Stimulated activated CD4-positive, alpha-beta T cell treated with anti-CD3 and anti-CD28 coated beads, Interleukin-15, amount 100 ng/mL, for 24 hours (primary cell): ENCODE results near the gene MGAT4B.
"Not testable (repeated sequence)": the region's sequence is repeated elsewhere in the genome, so short reads cannot be mapped to it uniquely, and the experiment has no call there.

ENCODE experiments used
- DNase-seq: peaks from one replicate; pipeline ENCODE4 v3.0.0-alpha.2; 2020

The MGAT4B gene

DNA sequence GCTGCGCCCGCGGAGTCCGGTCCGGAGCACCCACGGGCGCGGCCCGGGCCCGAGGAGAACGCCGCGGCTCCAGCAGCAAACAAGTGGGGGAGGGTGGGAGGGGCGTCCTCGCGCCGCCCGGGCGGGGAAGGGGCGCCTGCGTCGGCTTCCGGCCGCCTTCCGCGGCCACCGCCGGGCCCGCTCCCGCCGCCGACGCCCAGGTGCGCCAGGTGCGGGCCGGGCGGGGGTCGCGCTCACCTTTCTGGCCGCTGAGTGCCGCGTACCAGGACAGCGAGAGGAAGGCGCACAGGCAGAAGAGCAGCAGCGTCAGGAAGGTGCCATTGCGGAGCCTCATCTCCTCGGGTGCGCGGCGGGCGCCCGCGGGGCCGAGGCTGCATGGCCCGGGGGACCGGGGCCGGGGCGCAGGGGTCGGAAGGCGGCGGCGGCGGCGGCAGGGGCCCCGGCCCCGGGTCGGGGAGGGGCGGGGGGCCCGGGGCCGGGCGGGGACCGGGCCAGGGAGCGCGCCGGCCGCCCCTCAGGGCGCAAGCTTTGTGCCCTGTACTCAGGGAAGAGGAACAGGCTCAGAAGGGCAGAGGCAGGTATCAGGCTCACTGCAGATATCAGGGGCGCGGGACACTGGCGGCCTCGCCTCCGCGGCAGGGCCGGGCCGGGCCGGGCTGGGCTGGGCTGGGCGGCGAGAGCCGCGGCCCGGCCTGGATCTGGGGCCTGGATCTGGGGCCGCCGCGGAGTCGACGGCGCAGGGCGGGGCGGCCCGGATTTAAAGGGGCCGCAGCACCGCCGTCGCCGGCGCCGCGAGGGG is at the start of gene MGAT4B:
MGAT4B (minus strand) TSS at position 617 of the 799 bp plus-strand sequence; CDS start at position 334, 283 bp downstream.
- DNase-seq = peak; percentile 76

DNA sequence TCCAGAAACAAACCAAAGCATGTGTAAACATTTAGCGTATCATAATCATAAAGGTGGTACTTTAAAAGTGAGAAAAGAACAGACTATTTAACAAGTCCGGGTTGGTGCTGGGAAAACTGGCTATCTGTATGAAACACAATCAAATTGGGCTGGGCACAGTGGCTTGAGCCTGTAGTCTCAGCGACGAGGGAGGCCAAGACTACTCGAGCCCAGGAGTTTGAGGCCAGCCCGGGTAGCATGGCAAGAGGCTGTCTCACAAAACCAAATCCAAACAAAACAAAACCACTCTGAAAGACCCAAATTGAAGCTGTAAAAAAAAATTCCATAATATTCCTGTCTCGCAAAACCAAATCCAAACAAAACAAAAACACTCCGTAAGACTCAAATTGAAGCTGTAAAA is 47.7 kb upstream of the MGAT4B start:
- no peak for DNase-seq

DNA sequence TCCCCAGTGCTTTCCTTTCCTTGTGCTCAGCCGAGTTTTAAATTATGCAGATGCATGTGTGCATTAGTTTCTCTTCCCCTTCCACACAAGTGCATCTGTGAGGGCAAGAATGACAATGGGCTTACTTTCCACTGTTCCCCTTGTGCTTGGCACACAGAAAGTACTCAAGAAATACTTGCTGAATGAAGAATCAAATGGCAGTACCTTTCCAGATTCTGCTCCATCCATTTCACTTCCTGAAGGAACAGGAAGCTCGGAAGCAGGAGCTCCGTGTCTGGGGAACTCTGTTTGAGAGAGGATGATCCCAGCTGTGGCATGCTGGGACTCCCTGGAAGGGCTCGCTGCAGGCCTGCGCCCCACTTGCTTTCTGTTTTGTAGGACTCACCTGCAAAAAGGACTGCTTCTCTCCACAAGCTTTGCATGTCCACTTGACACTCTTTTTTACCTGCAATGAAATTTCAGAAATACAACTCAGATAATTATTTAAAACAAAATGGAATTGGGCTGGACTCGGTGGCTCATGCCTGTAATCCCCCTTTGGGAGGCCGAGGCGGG is 46.4 kb upstream of the MGAT4B start:
- no peak for DNase-seq

DNA sequence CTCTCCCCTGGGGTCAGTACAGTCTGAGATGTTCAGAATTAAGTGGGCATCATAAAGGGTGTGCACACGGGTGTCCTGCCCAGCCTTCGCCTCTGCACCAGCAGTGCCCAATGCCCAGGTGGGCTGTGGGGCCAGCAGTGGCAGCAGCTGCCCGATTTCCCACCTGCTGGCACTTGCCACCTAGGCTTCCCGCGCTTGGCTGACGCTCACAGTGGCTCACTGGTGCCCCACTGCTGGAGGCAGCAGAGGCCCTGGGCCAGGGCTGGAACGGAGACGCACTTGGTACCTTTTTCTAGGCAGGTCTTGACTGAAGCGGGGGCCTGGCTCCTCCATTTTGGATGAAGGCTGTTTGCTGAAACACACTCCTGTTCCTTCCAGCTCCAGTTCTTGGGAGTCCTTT is 35.0 kb upstream of the MGAT4B start:
- DNase-seq = no peak

DNA sequence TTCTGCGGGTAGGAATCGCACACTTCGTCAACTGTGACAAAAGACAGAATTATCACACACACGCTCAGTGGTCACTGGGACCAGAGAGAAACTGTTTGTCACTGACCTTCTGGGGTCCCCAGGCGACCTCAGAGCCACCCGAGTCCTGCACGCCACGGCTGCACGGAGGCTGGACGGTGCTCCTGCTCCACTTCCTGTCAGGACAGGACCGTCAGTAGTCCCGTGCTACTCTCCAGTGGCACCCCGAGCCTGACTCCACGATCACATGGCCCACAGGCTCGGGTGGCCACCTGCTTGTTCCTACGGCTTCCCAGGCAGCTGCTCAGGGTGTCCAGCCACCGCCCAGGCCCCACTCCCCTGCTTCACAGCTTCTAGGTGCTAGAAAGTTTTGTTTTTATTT is 34.1 kb upstream of the MGAT4B start:
- no peak for DNase-seq

DNA sequence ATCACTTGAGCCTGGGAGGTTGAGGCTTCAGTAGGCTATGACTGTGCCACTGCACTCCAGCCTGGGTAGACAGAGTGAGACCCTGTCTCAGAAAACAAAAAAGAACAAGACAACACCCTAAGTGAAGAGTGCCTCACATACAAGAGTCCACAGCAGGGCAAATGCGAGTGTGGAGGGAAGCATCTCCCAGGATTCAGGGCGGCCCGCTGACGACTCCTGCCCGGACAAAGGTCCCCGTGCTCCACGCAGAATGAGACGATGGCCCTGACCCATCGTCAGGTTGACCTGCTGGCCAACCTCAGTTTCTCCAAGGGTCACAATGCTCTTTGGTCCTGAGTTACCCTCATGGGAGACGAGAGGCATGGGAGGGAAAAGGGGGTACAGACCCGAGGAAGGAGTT is 33.7 kb upstream of the MGAT4B start:
- DNase-seq = no peak

DNA sequence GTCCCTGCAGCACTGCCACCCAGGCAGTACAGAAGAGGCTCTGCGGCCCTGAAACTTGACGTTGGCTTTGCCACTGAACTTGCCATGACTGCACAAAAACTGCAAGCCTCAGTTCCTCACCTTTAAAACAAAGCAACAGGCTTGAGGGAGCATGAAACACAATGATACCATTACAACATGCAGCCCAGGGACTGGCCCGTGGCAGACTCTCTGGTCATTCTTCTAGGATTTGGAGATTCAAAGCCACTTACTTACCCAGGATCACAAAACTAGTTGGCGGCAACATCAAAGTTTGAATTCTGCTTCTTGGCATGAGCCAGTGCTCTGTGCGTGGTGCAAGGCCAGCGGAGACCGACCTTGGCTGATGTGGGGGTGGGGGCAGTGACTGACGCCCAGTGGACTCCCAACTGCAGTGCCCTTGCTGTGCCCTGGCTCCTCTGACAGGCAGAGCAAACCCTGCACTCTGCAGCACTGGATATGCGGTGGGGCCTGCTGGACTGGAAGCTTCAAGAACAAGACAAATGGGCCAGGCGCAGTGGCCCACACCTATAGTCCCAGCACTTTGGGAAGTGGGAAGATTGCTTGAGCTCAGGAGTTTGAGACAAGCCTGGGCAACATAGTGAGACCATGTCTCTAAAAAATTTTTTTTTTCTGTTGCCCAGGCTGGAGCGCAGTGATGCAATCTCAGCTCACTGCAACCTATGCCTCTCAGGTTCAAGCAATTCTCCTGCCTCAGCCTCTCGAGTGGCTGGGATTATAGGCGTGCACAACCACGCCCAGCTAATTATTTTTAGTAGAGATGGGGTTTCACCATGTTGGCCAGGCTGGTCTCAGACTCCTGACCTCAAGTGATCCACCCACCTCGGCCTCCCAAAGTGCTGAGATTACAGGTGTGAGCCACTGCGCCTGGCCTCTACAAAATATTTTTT is 32.9 kb upstream of the MGAT4B start:
- no peak for DNase-seq

DNA sequence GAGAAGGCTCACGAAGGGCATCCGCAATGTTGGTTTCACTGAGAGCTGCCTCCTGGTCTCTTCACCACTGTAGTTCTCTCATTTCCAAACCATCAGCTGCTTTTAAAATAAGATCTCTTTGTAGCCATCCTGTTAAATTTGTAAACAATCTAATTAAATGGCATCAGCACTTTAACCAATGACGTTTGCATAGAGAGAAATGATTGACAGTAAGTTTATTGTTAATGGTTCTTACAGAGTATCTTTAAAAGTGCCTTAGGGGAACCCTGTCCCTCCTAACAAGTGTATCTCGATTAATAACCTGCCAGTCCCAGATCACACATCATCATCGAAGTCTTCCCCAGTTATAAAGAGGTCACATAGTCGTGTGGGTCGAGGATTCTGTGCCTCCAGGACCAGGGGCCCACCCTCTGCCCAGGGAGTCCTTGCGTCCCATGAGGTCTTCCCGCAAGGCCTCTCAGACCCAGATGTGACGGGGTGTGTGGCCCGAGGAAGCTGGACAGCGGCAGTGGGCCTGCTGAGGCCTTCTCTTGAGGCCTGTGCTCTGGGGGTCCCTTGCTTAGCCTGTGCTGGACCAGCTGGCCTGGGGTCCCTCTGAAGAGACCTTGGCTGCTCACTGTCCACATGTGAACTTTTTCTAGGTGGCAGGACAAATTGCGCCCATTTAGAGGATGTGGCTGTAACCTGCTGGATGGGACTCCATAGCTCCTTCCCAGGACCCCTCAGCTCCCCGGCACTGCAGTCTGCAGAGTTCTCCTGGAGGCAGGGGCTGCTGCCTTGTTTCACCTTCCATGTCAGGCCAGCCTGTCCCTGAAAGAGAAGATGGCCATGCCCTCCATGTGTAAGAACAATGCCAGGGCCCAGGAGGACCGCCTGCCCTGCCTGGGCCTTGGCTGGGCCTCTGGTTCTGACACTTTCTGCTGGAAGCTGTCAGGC is 30.7 kb upstream of the MGAT4B start:
- DNase-seq = no peak

DNA sequence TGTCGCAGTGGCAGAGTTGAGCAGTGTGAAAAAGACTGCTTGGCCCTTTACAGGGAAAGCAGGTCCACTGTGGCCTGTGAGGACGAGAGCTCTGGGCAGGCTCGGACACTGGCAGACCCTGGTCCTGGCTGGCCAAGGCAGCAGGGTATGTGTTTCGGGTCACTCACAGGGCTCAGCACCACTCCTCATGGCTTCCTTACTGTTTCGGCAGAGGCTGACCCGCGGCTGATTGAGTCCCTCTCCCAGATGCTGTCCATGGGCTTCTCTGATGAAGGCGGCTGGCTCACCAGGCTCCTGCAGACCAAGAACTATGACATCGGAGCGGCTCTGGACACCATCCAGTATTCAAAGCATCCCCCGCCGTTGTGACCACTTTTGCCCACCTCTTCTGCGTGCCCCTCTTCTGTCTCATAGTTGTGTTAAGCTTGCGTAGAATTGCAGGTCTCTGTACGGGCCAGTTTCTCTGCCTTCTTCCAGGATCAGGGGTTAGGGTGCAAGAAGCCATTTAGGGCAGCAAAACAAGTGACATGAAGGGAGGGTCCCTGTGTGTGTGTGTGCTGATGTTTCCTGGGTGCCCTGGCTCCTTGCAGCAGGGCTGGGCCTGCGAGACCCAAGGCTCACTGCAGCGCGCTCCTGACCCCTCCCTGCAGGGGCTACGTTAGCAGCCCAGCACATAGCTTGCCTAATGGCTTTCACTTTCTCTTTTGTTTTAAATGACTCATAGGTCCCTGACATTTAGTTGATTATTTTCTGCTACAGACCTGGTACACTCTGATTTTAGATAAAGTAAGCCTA is 29.8 kb upstream of the MGAT4B start:
- peak; percentile 65 for DNase-seq

DNA sequence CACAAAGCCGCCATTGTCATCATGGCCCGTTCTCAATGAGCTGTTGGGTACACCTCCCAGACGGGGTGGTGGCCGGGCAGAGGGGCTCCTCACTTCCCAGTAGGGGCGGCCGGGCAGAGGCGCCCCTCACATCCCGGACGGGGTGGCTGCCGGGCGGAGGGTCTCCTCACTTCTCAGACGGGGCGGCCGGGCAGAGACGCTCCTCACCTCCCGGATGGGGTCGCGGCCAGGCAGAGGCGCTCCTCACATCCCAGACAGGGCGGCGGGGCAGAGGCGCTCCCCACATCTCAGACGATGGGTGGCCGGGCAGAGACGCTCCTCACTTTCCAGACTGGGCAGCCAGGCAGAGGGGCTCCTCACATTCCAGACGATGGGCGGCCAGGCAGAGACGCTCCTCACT is 28.2 kb upstream of the MGAT4B start:
- not testable (repeated sequence) for DNase-seq

DNA sequence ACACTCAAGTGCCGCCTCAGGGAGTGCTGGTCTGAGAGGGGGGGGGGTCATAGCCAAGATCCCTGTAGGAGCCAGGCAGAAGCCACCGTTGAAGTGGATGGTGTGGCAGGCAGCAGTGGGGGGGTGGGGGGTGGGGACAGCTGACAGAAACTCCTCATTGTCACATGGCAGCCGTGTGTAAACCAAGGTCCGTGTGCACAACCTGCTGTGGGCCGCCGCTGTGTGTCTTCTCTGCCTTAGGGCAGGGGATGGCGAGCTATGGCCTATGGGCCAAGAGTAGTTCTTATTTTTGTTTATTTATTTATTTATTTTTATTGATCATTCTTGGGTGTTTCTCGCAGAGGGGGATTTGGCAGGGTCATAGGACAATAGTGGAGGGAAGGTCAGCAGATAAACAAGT is 27.5 kb upstream of the MGAT4B start:
- no peak for DNase-seq

DNA sequence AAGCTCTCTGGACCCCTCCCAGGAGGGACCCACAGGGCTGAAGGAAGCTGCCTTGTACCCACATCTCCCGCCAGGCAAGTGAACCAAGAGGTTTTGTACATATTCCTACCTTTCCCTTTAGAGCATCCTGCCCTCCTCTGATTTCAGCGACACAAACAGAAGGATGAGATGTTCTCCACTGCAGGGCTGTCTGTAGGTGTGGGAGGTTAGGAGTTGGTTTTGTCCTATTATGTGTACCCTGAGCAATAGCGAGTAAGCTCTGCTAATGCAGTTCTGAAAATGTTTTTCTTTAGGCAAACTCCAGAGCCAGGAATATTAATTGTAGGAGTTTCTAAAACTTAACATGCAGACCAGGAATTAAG is 27.0 kb upstream of the MGAT4B start:
- no peak for DNase-seq

DNA sequence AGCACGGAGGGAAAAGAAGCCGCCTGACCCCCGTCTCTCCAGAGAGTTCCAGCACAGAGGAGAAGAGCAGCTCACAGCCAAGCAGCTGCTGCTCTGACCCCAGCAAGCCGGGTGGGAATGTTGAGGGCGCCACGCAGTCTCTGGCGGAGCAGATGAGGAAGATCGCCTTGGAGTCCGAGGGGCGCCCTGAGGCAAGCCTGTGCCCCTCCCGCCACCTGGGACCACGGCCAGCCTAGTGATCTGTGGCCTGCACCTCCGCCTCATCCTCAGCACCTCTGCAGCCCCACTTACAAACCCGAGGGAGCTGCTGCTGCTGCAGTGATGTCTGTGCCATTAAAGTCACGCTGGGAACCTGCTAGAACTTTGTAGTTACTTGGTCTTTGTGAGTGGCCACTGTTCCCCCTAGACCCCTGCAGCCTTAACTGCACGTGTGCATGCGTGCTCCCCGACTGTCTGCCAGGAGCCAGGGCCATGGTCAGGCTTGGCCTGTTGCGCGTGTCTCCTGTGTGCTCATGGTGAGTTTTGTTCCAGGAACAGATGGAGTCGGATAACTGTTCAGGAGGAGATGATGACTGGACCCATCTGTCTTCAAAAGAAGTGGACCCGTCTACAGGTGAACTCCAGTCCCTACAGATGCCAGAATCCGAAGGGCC is 26.5 kb upstream of the MGAT4B start:
- DNase-seq = no peak

DNA sequence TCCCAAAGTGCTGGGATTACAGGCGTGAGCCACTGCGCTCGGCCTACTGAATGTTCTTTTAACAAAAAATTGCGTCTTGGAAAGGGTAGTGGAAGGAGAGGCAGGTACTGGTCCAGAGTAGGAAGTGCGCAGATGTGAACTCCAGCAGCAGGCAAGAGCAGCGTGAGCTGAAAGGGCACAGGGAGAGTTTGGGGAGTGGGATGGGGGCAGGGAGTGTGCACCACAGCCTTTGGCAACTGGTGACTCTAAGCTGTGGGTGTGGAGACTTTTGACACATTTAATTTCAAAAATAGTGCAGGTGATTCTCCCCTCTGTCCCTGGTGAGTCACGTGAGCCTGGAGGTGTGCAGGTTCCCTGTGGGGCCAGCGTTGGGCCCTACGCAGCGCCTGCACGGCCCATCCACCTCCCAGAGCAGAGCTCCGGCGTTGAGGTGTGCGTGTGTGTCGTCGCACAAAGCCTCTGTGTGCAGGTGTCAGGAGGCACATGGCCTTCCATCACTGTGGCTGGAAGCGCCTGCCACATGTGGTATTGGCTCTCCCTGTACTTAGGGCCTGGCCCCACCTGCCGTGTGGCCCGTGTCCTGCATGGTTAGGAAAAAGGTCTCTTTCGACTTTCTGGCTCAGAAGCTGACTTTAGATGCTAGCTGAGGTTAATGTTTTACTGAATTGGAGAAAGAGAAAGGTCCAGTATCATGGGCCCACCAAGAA is 25.5 kb upstream of the MGAT4B start:
- no peak for DNase-seq

DNA sequence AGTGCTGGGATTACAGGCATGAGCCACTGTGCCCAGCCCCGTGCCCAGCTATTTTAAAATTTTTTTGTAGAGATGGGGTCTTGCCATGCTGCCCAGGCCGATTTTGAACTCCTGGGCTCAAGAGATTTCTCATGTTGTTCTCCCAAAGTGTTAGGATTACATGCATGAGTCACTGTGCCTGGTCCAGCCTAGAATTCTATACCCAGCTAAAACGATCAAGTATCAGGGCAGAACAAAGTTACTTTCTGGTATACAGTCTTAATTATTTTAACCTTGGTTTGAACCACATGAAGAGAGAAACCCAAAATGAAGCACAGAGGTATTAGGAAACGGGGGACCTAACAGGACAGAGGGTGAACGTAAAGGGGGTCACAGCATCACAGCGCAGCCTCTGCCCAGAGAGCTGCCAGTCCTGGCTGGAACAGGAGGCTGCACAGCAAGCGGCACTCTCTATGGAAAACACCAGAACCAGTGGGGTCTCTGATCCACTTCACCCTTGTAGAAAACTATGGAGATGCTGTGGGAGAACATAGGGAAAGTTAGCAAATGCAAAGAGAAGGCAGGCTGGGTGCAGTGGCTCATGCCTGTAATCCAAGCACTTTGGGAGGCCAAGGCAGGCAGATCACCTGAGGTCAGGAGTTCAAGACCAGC is 24.3 kb upstream of the MGAT4B start:
- no peak for DNase-seq

DNA sequence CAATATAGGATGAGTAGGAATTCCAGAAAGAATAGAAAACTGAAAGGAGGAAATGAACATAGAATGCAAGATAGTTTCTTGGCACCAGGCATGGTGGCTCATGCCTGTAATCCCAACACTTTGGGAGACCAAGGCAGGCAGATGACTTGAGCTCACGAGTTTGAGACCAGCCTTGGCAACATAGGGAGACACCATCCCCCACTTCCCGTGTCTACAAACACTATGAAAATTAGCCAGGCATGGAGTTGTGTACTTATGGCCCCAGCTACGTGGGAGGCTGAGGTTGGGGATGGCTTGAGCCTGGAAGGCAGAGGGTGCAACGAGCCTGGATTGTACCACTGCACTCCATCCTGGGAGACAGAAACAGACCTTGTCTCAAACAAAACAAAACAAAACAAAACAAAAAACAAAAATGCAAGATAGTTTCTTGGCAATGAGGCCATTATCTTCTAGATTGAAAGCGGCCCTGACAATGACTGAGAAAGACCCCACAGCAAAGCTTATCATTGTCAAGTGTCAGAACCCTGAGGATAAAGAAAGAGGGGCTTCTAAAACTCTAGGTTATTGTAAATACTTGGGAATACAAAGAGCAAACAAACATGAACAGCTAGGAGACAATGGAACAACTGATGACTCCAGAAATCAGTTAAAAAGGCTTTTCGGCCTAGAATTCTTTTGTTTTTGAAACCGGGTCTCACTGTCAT is 23.2 kb upstream of the MGAT4B start:
- no peak for DNase-seq

DNA sequence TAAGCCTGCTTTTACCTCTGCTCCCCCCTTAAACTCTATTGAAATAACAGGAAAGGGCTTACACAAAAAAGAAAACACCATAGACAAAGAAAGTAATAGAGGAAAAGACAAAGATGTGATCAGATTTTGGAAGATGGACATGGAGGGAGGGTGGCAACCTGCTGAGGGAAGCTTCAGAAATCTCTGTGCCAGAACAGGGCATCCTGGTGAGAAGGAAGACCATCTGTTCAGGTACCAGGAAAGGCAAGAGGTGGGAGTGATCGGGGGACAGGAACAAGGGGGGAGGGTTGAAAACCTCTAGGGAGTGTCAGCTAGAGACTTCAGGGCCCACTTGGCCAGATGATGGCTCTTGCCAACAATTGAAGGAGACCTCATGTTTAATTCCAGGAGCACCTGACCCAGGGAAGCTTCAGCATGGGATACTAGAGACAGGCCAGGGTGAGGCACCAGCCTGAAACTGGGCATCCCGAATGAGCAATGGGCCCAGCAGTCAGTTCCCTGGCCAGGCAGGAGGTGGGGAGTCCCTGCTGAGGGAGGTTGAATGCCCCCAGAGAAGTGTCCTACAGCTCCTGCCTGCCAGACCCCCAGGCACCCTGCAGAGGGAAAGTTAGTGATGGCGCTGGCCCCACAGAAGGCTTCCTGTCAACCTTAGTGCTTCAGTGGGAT is 22.2 kb upstream of the MGAT4B start:
- DNase-seq = no peak

DNA sequence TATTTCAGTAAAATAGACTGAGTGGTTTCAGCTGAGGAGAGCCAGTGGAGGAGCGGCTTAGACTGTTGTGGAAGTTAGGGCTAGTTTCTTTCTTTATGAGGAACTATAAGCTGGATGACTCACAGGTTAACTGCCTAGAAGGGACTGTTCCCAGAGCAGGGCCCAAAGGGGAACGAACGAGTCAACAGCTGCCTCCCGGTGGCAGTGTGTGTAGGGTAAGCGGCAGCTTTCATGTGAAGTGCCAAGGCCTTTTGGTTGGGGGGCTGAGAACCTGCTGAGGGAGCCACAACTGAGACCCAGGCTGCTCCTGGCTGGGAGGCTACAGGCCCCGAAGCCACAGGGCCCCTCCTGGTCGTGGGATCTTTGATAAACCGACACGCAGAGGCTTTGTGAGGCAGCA is 21.0 kb upstream of the MGAT4B start:
- peak; percentile 75 for DNase-seq
